Fibroblast of lung (primary cell): Measurements from ENCODE around the gene ODAD4. TPM values are rescaled to one million over a fixed set of nuclear protein-coding genes. Genes with fewer than 3 reads are reported as not detected.

Experiments
- DNase-seq, 2 donors: peaks; one replicate each; pipeline versions ENCODE4 v3.0.0 to v3.0.0-alpha.2; 2010; ENCODE audit warnings: low read depth in 2 of 2
- H2AFZ ChIP-seq: 2 replicates; pipeline ENCODE4 v1.5.1; 2012; ENCODE audit warnings: low read length, control low read depth, inconsistent platforms
- H3K27ac ChIP-seq: 2 replicates; pipeline ENCODE4 v1.5.1; 2011; ENCODE audit warnings: low read length, control low read depth; ENCODE audit not compliant: insufficient read depth
- H3K27me3 ChIP-seq: 2 replicates; pipeline ENCODE4 v1.5.1; 2011; ENCODE audit warnings: mild to moderate bottlenecking, low read length; ENCODE audit not compliant: control insufficient read depth, insufficient read depth
- H3K36me3 ChIP-seq: 2 replicates; pipeline ENCODE4 v1.5.1; 2011; ENCODE audit warnings: low read length; ENCODE audit not compliant: control insufficient read depth, insufficient read depth
- H3K4me1 ChIP-seq: 2 replicates; pipeline ENCODE4 v1.5.1; 2011; ENCODE audit warnings: low read length; ENCODE audit not compliant: control insufficient read depth, insufficient read depth; ENCODE audit errors: extremely low read depth
- H3K4me2 ChIP-seq: 2 replicates; pipeline ENCODE4 v1.5.1; 2011; ENCODE audit warnings: low read length, control low read depth; ENCODE audit not compliant: insufficient read depth; ENCODE audit errors: extremely low read depth
- H3K4me3 ChIP-seq, 4 experiments: fragments of 200-600 bp in 1 of 4; sonication (generic) in 1 of 4; replicated peaks in 1 of 4; 2 replicates each; pipeline ENCODE4 v1.5.1; 2011 to 2016; ENCODE audit warnings: low read length in 4 of 4, low read depth in 3 of 4, mild to moderate bottlenecking in 3 of 4, control low read depth in 2 of 4, inconsistent platforms in 1 of 4, mixed read lengths in 1 of 4; ENCODE audit not compliant: insufficient read depth in 1 of 4; ENCODE audit errors: control extremely low read depth in 1 of 4
- H3K79me2 ChIP-seq: 2 replicates; pipeline ENCODE4 v1.5.1; 2012; ENCODE audit warnings: mild to moderate bottlenecking, low read length, inconsistent platforms; ENCODE audit not compliant: control insufficient read depth, insufficient read depth
- H3K9ac ChIP-seq: 2 replicates; pipeline ENCODE4 v1.5.1; 2011; ENCODE audit warnings: mild to moderate bottlenecking, low read length, control low read depth; ENCODE audit not compliant: insufficient read depth
- H3K9me3 ChIP-seq: 2 replicates; pipeline ENCODE4 v1.5.1; 2012; ENCODE audit warnings: low read depth, low read length; ENCODE audit not compliant: control insufficient read depth, insufficient read depth
- H4K20me1 ChIP-seq: 2 replicates; pipeline ENCODE4 v1.5.1; 2011; ENCODE audit warnings: low read length; ENCODE audit not compliant: control insufficient read depth, insufficient read depth; ENCODE audit errors: extremely low read depth
- EZH2 ChIP-seq: IDR thresholded peaks from 2 replicates; pipeline ENCODE4 v1.5.1; 2012; ENCODE audit warnings: low read length, control low read depth, mild to moderate bottlenecking; ENCODE audit errors: missing control alignments
- polyA plus RNA-seq, 2 donors: library from polyadenylated mRNA; depleted of rRNA in 1 of 2; stranded (reverse) in 1 of 2; unstranded in 1 of 2; fragments of >200 nt; gene quantifications; 2 replicates each; pipeline ENCODE4 v1.2.1, GENCODE V29; 2011 to 2012; ENCODE audit warnings: missing spikeins in 1 of 2
- total RNA-seq: library from RNA; depleted of rRNA; stranded (reverse); fragments of >200 nt; gene quantifications from 2 replicates; pipeline ENCODE4 v1.2.1, GENCODE V29; 2014
- TF ChIP-seq, protein P1 (sequence below), 2 donors: IDR thresholded peaks in 1 of 2; conservative IDR thresholded peaks in 1 of 2; 1 replicate in 1 of 2; 2 replicates in 1 of 2; pipeline ENCODE4 v1.5.1; 2011 to 2012; ENCODE audit warnings: low read length in 2 of 2, control low read depth in 1 of 2, inconsistent platforms in 1 of 2, low read depth in 1 of 2, mild to moderate bottlenecking in 1 of 2

The ODAD4 gene
- total and polyA plus RNA-seq, 2 donors (not counting 1 experiment from before 2014, with no cell fraction given): 0.36 to 0.99 TPM

DNA sequence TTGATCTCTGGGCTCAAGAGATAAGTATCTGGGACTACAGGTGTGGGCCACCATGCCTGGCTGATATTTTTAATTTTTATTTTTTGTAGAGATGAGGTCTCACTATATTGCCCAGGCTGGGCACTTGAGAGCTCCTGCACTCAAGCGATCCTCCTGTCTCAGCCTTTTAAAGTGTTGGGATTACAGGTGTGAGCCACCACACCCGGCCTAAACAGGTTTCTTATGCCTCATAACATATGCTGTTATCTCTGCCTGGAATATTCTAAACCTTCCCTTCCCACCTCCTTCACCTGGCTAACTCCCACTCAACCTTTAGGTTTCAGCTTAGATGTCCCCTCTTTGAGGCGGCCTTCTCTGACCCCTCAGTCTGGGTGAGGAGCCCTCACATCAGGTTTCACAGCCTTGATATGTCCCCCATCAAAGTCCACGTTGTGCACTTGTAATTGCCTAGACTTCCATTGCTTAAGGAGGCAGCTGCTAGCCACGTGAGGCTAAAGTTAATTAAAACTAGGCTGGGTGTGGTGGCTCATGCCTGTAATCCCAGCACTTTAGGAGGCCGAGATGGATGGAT lies 27.5 kb downstream of the ODAD4 start:
- no peaks in the 10 kb centered on the region for H3K36me3 ChIP-seq
- TF ChIP-seq EZH2: no peak
- TF ChIP-seq, protein P1, sequence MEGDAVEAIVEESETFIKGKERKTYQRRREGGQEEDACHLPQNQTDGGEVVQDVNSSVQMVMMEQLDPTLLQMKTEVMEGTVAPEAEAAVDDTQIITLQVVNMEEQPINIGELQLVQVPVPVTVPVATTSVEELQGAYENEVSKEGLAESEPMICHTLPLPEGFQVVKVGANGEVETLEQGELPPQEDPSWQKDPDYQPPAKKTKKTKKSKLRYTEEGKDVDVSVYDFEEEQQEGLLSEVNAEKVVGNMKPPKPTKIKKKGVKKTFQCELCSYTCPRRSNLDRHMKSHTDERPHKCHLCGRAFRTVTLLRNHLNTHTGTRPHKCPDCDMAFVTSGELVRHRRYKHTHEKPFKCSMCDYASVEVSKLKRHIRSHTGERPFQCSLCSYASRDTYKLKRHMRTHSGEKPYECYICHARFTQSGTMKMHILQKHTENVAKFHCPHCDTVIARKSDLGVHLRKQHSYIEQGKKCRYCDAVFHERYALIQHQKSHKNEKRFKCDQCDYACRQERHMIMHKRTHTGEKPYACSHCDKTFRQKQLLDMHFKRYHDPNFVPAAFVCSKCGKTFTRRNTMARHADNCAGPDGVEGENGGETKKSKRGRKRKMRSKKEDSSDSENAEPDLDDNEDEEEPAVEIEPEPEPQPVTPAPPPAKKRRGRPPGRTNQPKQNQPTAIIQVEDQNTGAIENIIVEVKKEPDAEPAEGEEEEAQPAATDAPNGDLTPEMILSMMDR (conservative IDR thresholded peaks at IDR 0.05 in 1 of 2, IDR thresholded peaks at IDR 0.05 in 1 of 2; ENCODE audit: low read depth in 1 of 2, low read length in 2 of 2): no peak
- H3K9me3 ChIP-seq: no peaks in the 10 kb centered on the region
- DNase-seq: no peak
- no peak overlapping the region for H3K4me2 ChIP-seq
- no peaks in the 10 kb centered on the region for H3K27me3 ChIP-seq
- no peaks in the 10 kb centered on the region for H3K4me1 ChIP-seq
- no peaks in the 10 kb centered on the region for H4K20me1 ChIP-seq
- no peak overlapping the region for H3K9ac ChIP-seq
- no peak overlapping the region for H3K4me3 ChIP-seq
- no peak overlapping the region for H3K27ac ChIP-seq
- H2AFZ ChIP-seq: no peak overlapping the region
- no peaks in the 10 kb centered on the region for H3K79me2 ChIP-seq

DNA sequence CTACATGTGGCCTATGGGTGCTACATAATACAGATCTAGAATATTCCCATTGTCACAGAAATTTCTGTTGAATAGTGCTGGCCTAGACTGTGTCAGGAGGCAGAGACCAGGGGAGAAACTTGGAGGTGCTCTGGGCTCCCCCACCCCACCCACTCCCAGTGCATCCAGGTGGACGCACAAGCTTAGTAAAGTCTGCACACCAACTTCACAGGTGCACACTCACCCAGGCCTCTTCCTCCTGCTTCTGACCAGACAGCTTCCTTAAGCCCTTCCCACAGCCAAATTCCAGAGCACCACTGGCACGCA lies 28.6 kb downstream of the ODAD4 start:
- Histone ChIP-seq H3K9me3 (no peaks in the 10 kb centered on the region), H3K79me2 (no peaks in the 10 kb centered on the region), H4K20me1 (no peaks in the 10 kb centered on the region), H3K36me3 (no peaks in the 10 kb centered on the region), H3K9ac (no peak overlapping the region), H3K4me2 (no peak overlapping the region), H2AFZ (no peak overlapping the region), H3K27me3 (no peaks in the 10 kb centered on the region), H3K4me1 (no peaks in the 10 kb centered on the region), H3K27ac (no peak overlapping the region), H3K4me3 (no peak overlapping the region)
- TF ChIP-seq, protein P1 (conservative IDR thresholded peaks at IDR 0.05 in 1 of 2, IDR thresholded peaks at IDR 0.05 in 1 of 2; ENCODE audit: low read depth in 1 of 2, low read length in 2 of 2): no peak
- TF ChIP-seq EZH2: no peak
- peak in 1 of 2 donors; percentile 41 for DNase-seq

DNA sequence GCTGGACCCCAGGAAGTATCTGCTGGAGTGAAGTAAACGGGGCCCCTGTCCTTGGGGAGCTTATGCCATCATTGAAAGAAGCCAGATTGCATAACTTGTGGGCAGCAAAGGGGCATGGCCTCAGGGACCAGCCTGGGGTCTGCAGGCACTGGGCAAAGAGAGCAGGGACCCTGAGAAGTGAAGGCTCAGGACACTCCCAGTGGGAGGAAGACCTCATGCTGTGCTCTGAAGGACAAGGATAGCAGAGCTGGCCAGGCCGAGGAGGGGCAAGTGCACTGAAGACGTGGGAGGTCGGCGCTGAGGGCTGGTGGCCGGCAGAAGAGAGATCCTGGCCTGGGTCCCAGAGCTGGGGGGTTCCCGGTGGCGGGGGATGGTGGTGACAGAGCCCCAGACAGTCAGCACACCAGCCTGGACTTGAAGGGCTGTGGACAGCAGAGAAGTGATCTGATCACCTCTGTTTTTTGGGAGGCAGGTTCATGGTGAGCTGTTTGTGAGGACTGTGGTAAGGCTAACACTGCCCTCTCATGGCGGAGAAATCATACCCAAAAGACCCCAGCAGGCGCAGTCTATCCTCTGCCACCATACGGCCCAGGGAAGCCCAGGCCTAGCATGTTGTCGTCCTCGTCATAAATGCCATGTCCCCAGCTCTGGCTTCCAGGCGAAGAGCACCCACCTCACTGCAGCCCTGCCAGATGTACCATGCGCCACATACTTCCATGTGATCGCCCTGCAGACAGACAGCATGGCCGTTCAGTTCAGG lies 29.1 kb downstream of the ODAD4 start:
- Histone ChIP-seq H3K79me2 (no peaks in the 10 kb centered on the region), H3K36me3 (no peaks in the 10 kb centered on the region), H4K20me1 (no peaks in the 10 kb centered on the region), H3K4me3 (no peak overlapping the region), H3K27me3 (no peaks in the 10 kb centered on the region), H3K27ac (no peak overlapping the region), H2AFZ (no peak overlapping the region), H3K9ac (no peak overlapping the region), H3K4me1 (no peaks in the 10 kb centered on the region), H3K4me2 (no peak overlapping the region), H3K9me3 (no peaks in the 10 kb centered on the region)
- DNase-seq: peak; percentile 53 to 56
- TF ChIP-seq EZH2: no peak
- TF ChIP-seq, protein P1 (conservative IDR thresholded peaks at IDR 0.05 in 1 of 2, IDR thresholded peaks at IDR 0.05 in 1 of 2; ENCODE audit: low read depth in 1 of 2, low read length in 2 of 2): peak; percentile 45 to 46
